Chondrocyte (in vitro differentiated cells): ENCODE data around the gene PLXNA3. TPM values are rescaled to one million over a fixed set of nuclear protein-coding genes. Genes with fewer than 3 reads are reported as not detected.

Source experiments
- DNase-seq: peaks from one replicate; pipeline ENCODE4 v3.0.0; 2021; ENCODE audit warnings: mixed read lengths, low spot score
- H3K27ac Mint-ChIP-seq: one replicate; pipeline ENCODE4 v1.8.0; 2021; ENCODE audit warnings: mild to moderate bottlenecking, moderate library complexity, mixed read lengths; ENCODE audit not compliant: unreplicated experiment
- H3K27me3 Mint-ChIP-seq: 2 replicates; pipeline ENCODE4 v1.8.0; 2021; ENCODE audit warnings: low read depth, mixed read lengths
- H3K36me3 Mint-ChIP-seq: 2 replicates; pipeline ENCODE4 v1.8.0; 2021; ENCODE audit warnings: low read depth, mixed read lengths
- H3K4me1 Mint-ChIP-seq: 2 replicates; pipeline ENCODE4 v1.8.0; 2021; ENCODE audit warnings: low read depth, mild to moderate bottlenecking, mixed read lengths
- H3K4me3 Mint-ChIP-seq: one replicate; pipeline ENCODE4 v1.8.0; 2021; ENCODE audit warnings: mild to moderate bottlenecking, moderate library complexity, mixed read lengths; ENCODE audit not compliant: unreplicated experiment
- H3K9me3 Mint-ChIP-seq: 2 replicates; pipeline ENCODE4 v1.8.0; 2021; ENCODE audit warnings: low read depth, mixed read lengths
- CTCF ChIP-seq: fragments of 200-600 bp; sonication (generic); IDR thresholded peaks from 2 replicates; pipeline ENCODE4 v1.5.0; 2021; ENCODE audit warnings: antibody characterized with exemption, mild to moderate bottlenecking, moderate library complexity
- total RNA-seq: library from RNA; stranded (reverse); gene quantifications from 3 replicates; pipeline ENCODE4 v1.2.1, GENCODE V29; 2021

The PLXNA3 gene
- total RNA-seq, 1 donor from 2014 or later, result 205 TPM

GRCh38 chrX:154469880-154470279 lies 11.8 kb downstream of the PLXNA3 start:
- no peaks in the 10 kb centered on the region for H3K9me3 Mint-ChIP-seq
- no peak for DNase-seq
- TF ChIP-seq CTCF, result no peak

GRCh38 chrX:154470434-154470833 lies 12.4 kb downstream of the PLXNA3 start:
- H3K9me3 Mint-ChIP-seq, result no peaks in the 10 kb centered on the region
- H3K4me1 Mint-ChIP-seq, result no peaks in the 10 kb centered on the region
- H3K27ac Mint-ChIP-seq, result no peak overlapping the region
- DNase-seq, result no peak
- H3K27me3 Mint-ChIP-seq, result no peaks in the 10 kb centered on the region
- peaks cover 19% of the 10 kb centered on the region for H3K36me3 Mint-ChIP-seq
- no peak overlapping the region for H3K4me3 Mint-ChIP-seq
- no peak for TF ChIP-seq CTCF

More at GRCh38 chrX:154469880-154470279, 11.8 kb downstream of the PLXNA3 start:
- no peaks in the 10 kb centered on the region for H3K27me3 Mint-ChIP-seq
- no peak overlapping the region for H3K4me3 Mint-ChIP-seq
- peaks cover 21% of the 10 kb centered on the region for H3K36me3 Mint-ChIP-seq
- H3K27ac Mint-ChIP-seq, result no peak overlapping the region
- H3K4me1 Mint-ChIP-seq, result no peaks in the 10 kb centered on the region

- Mint-ChIP-seq H3K36me3 (peaks cover 19% of the 10 kb centered on the region), H3K4me1 (no peaks in the 10 kb centered on the region), H3K9me3 (no peaks in the 10 kb centered on the region), H3K27me3 (no peaks in the 10 kb centered on the region), H3K4me3 (no peak overlapping the region), H3K27ac (no peak overlapping the region)
- no peak for DNase-seq
- no peak for TF ChIP-seq CTCF
Measured at GRCh38 chrX:154470914-154471568, 13.0 kb downstream of the PLXNA3 start.

- no peak overlapping the region for H3K27ac Mint-ChIP-seq
- H3K9me3 Mint-ChIP-seq, result no peaks in the 10 kb centered on the region
- no peaks in the 10 kb centered on the region for H3K4me1 Mint-ChIP-seq
- no peak for TF ChIP-seq CTCF
- no peak overlapping the region for H3K4me3 Mint-ChIP-seq
- peaks cover 19% of the 10 kb centered on the region for H3K36me3 Mint-ChIP-seq
- H3K27me3 Mint-ChIP-seq, result no peaks in the 10 kb centered on the region
- no peak for DNase-seq
Measured at GRCh38 chrX:154471839-154472684, 14.0 kb downstream of the PLXNA3 start.

- no peak for TF ChIP-seq CTCF
- no peak for DNase-seq
- Mint-ChIP-seq H3K27ac (no peak overlapping the region), H3K4me3 (no peak overlapping the region), H3K4me1 (peaks cover 4% of the 10 kb centered on the region), H3K27me3 (no peaks in the 10 kb centered on the region), H3K36me3 (peaks cover 19% of the 10 kb centered on the region), H3K9me3 (no peaks in the 10 kb centered on the region)
Measured at GRCh38 chrX:154472685-154473632, 14.9 kb downstream of the PLXNA3 start.
